Skin of body (tissue), 2 donors: ENCODE measurements around the gene PTPRE. TPM values are rescaled to one million over a fixed set of nuclear protein-coding genes. Genes with fewer than 3 reads are reported as not detected.

Experiments
- DNase-seq: peaks from one replicate; lab custom pipeline; 2025; lab: John Stamatoyannopoulos, UW
- total RNA-seq: library from RNA; depleted of rRNA; stranded (reverse); fragments of >200 nt; gene quantifications from one replicate; pipeline ENCODE4 v1.2.3, GENCODE V29; 2014

PTPRE gene
- total RNA-seq, 1 donor from 2014 or later: 15.9 TPM

GRCh38 chr10:127925471-127926207 is 18.7 kb downstream of the PTPRE start:
- DNase-seq: no peak

GRCh38 chr10:127926455-127926854 is 19.6 kb downstream of the PTPRE start:
- no peak for DNase-seq

- DNase-seq: no peak
Observed at GRCh38 chr10:127928021-127928806, 21.3 kb downstream of the PTPRE start.

GRCh38 chr10:127932521-127933270 is 25.8 kb downstream of the PTPRE start:
- no peak for DNase-seq

- DNase-seq: no peak
Observed at GRCh38 chr10:127933271-127933670, 26.4 kb downstream of the PTPRE start.

GRCh38 chr10:127934383-127934782 is 27.5 kb downstream of the PTPRE start:
- DNase-seq: no peak

GRCh38 chr10:127935071-127935561 is 28.2 kb downstream of the PTPRE start:
- no peak for DNase-seq

- DNase-seq: no peak
Observed at GRCh38 chr10:127937069-127937468, 30.2 kb downstream of the PTPRE start.

GRCh38 chr10:127937915-127938463 is 31.1 kb downstream of the PTPRE start:
- DNase-seq: no peak

- no peak for DNase-seq
Observed at GRCh38 chr10:127939786-127940330, 33.0 kb downstream of the PTPRE start.

GRCh38 chr10:127940866-127941640 is 34.1 kb downstream of the PTPRE start:
- DNase-seq: no peak

- no peak for DNase-seq
Observed at GRCh38 chr10:127942811-127943210, 35.9 kb downstream of the PTPRE start.

GRCh38 chr10:127943336-127943910 is 36.5 kb downstream of the PTPRE start:
- no peak for DNase-seq

- DNase-seq: no peak
Observed at GRCh38 chr10:127944256-127944655, 37.4 kb downstream of the PTPRE start.

- peak; percentile 33 for DNase-seq
Observed at GRCh38 chr10:127945341-127945758, 38.4 kb downstream of the PTPRE start.

- DNase-seq: no peak
Observed at GRCh38 chr10:127945948-127946711, 39.2 kb downstream of the PTPRE start.

GRCh38 chr10:127947211-127947610 is 40.3 kb downstream of the PTPRE start:
- DNase-seq: no peak

GRCh38 chr10:127948791-127949190 is 41.9 kb downstream of the PTPRE start:
- no peak for DNase-seq

GRCh38 chr10:127949831-127950230 is 42.9 kb downstream of the PTPRE start:
- no peak for DNase-seq
